Glutamatergic neuron (in vitro differentiated cells): ENCODE results near the gene ATN1. TPM values are rescaled to one million over a fixed set of nuclear protein-coding genes. Genes with fewer than 3 reads are reported as not detected.

Experiments used
- DNase-seq: peaks from one replicate; pipeline ENCODE4 v3.0.0; 2022
- H3K27ac Mint-ChIP-seq: one replicate; pipeline ENCODE4 v1.8.0; 2020; ENCODE audit warnings: mild to moderate bottlenecking, mixed read lengths, inconsistent platforms; ENCODE audit not compliant: unreplicated experiment
- H3K27me3 Mint-ChIP-seq: one replicate; pipeline ENCODE4 v1.8.0; 2020; ENCODE audit warnings: mild to moderate bottlenecking, moderate library complexity, mixed read lengths, inconsistent platforms; ENCODE audit not compliant: unreplicated experiment
- H3K36me3 Mint-ChIP-seq: one replicate; pipeline ENCODE4 v1.8.0; 2020; ENCODE audit warnings: mild to moderate bottlenecking, mixed read lengths, inconsistent platforms; ENCODE audit not compliant: unreplicated experiment
- H3K4me1 Mint-ChIP-seq: one replicate; pipeline ENCODE4 v1.8.0; 2020; ENCODE audit warnings: mild to moderate bottlenecking, low read depth, mixed read lengths, inconsistent platforms; ENCODE audit not compliant: unreplicated experiment
- H3K4me3 Mint-ChIP-seq: one replicate; pipeline ENCODE4 v1.8.0; 2020; ENCODE audit warnings: mild to moderate bottlenecking, mixed read lengths, inconsistent platforms; ENCODE audit not compliant: unreplicated experiment
- H3K9me3 Mint-ChIP-seq: one replicate; pipeline ENCODE4 v1.8.0; 2020; ENCODE audit warnings: mild to moderate bottlenecking, moderate library complexity, mixed read lengths, inconsistent platforms; ENCODE audit not compliant: unreplicated experiment
- CTCF ChIP-seq: fragments of 200-600 bp; sonication (generic); IDR thresholded peaks from one replicate; pipeline ENCODE4 v1.5.0; 2021; ENCODE audit not compliant: partially characterized antibody, unreplicated experiment
- total RNA-seq: library from RNA; stranded (reverse); fragmentation: NEBNext Ultra II Directional; extraction: Animal tissue kit (Norgen Biotek cat#: 25700); gene quantifications from one replicate; pipeline ENCODE4 v1.2.1, GENCODE V29; 2021; ENCODE audit not compliant: unreplicated experiment

The ATN1 gene
- total RNA-seq, 1 donor from 2014 or later, result 94.6 TPM

GRCh38 chr12:6925540-6926279 lies 2.0 kb upstream of the ATN1 start:
- Mint-ChIP-seq H3K27me3 (peaks cover 25% of the 10 kb centered on the region), H3K27ac (peak overlapping the region; percentile 95)
- DNase-seq, result peak; percentile 54

DNA sequence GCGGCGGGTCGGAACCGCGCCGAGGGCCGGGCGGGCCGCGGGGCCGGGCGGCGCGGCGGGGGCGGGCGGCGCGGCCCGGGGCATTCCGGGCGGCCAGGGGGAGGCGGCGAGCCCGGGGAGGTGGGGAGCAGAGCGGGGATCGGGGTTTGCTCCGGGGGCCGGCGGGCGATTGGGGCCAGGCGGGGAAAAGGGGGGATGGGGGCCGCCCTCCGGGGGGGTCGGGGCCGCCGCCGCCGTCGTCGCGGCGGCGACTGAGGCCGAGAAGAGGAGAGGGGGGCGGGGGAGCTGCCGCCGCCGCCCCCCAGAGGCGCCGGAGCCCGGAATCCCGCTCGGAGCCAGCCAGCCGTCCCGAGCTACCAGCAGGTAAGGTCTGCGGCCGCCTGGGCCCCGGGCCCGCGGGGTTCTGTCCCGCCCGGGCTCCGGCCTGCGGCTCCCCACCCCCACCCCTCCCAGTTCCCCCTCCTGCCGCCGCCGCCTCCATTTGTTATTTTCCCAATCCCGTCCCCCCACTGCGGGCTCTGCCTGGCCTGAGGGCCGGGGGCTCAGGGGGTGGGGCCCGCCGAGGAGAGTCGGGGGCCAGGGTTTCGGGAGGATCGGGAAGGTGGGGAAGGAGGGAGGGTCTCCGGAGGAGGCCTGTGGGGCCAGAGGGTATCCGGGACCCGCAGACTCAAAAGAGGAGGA lies 403 bp downstream of the ATN1 start:
- no peak for DNase-seq
- H3K9me3 Mint-ChIP-seq, result peaks cover 28% of the 10 kb centered on the region
- H3K4me1 Mint-ChIP-seq, result peaks cover 40% of the 10 kb centered on the region
- peak overlapping the region; percentile 82 for H3K27ac Mint-ChIP-seq
- no peak for TF ChIP-seq CTCF
- H3K4me3 Mint-ChIP-seq, result peak overlapping the region; percentile 99
- H3K36me3 Mint-ChIP-seq, result peaks cover 4% of the 10 kb centered on the region
- H3K27me3 Mint-ChIP-seq, result peaks cover 23% of the 10 kb centered on the region

More at GRCh38 chr12:6925540-6926279, 2.0 kb upstream of the ATN1 start:
- TF ChIP-seq CTCF, result no peak
- peak overlapping the region; percentile 92 for H3K4me3 Mint-ChIP-seq
- H3K9me3 Mint-ChIP-seq, result peaks cover 27% of the 10 kb centered on the region
- H3K4me1 Mint-ChIP-seq, result peaks cover 57% of the 10 kb centered on the region
- peaks cover 9% of the 10 kb centered on the region for H3K36me3 Mint-ChIP-seq

DNA sequence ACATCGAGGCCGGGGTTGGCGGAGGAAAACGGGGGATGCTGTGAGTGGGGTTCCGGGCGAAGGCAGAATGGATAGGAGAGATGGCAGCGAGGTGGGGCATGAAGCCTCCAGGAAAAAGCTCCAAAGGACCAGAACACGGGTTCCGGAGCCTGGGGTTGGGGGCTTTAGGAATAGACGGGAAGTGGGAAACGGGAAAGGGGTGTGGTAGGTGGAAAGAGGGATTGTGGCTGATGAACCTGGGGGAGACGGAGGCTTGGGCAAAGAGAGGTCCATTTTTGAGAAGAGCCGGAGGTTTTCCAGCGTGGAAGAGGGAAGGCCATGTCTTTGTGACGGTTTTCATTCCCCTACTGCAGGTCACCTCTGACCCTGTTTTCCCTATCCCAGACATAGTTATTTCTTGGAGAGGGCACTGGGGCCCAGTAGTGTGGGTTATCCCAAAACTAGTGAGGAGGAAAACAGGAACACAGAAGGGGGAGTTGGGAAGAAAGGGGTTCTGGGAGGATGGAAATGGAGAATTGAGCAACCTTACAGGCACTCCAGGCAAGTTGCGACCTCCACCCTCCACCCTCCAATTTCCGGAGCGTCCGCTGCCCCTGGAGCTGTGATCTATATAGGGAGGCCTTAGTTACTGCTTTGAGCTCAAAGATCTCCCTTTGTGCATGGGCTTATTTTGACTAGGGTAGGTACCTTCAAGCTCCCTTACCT lies 1.1 kb downstream of the ATN1 start:
- H3K36me3 Mint-ChIP-seq, result peaks cover 4% of the 10 kb centered on the region
- H3K4me3 Mint-ChIP-seq, result peak overlapping the region; percentile 99
- peaks cover 35% of the 10 kb centered on the region for H3K4me1 Mint-ChIP-seq
- peak overlapping the region; percentile 82 for H3K27ac Mint-ChIP-seq
- DNase-seq, result no peak
- H3K9me3 Mint-ChIP-seq, result peaks cover 28% of the 10 kb centered on the region
- H3K27me3 Mint-ChIP-seq, result peaks cover 23% of the 10 kb centered on the region
- TF ChIP-seq CTCF, result no peak

DNA sequence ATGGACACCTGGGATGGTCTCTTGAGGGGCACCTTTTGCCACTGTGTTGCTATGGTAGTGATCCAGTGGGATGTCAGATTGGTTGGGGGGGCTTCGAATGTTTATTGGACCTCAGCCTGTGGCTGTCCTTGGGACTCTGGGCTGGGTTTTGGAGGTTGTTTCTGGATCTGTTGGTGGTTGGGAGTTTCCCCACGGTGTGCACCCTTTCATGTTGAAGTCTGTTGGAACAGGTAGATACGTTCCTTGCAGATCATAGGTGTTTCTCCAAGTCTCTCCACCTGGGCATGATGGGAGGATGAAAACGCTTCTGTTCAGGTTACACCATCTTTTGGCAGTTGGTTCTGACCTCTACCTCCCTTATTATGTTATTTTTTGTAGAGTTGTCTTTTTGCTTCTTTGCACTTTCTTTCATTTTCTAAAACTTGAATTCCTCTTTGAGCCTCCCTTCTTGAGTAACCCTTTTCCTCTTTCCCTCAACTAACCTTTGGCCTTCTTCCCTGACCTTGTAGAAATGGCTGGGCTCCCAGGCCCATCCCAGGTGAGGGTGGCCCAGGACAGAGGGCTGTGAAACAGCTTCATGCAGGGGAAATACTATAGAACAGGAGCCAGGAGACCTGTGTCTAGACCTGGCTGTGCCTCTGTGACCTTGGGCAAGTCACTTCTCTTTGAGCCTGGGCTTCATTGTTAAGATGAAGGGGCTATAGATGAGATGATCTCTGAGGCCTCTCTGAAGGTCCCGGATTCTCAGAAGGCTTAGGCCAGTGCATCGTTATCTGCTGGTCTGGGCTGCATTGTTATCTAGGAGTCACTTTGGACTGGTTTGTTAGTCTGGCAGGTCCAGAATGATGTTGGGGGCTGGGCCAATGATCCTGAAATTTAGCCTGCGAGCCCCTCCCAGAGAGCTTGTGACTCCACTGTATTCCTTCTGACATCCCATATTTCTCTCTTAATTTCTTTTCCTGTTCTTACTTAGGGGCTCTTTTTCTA lies 2.0 kb downstream of the ATN1 start:
- H3K4me1 Mint-ChIP-seq, result peaks cover 26% of the 10 kb centered on the region
- peaks cover 23% of the 10 kb centered on the region for H3K27me3 Mint-ChIP-seq
- H3K27ac Mint-ChIP-seq, result peak overlapping the region; percentile 46
- DNase-seq, result no peak
- TF ChIP-seq CTCF, result no peak
- H3K9me3 Mint-ChIP-seq, result peaks cover 28% of the 10 kb centered on the region
- peak overlapping the region; percentile 99 for H3K4me3 Mint-ChIP-seq
- H3K36me3 Mint-ChIP-seq, result peaks cover 4% of the 10 kb centered on the region
